GM12878 (cell line): ENCODE results near the gene MPHOSPH9. TPM values are rescaled to one million over a fixed set of nuclear protein-coding genes. Genes with fewer than 3 reads are reported as not detected.

Experiments used
- ATAC-seq: fragments of 200-7000 bp; cut with Tn5 transposase; 3 replicates; pipeline ENCODE4 v1.9.1; 2020; ENCODE audit warnings: mild to moderate bottlenecking, moderate library complexity
- BruUV-seq: library from RNA; stranded (reverse); fragments of 400-500 nt; replicated peaks from 2 replicates; lab custom pipeline; 2021; lab: Mats Ljungman, UMichigan
- CTCF ChIA-PET: fragments of 300-600 bp; sonication (Branson Sonifier 250); formaldehyde crosslinking; extraction: SDS; loops from one replicate; lab custom pipeline; 2021; ENCODE audit warnings: inconsistent platforms; lab: Yijun Ruan, JAX
- POLR2A ChIA-PET: fragments of 350-600 bp; formaldehyde crosslinking; extraction: SDS; loops from one replicate; lab custom pipeline; 2021; ENCODE audit warnings: inconsistent platforms; lab: Charles Lee
- RAD21 ChIA-PET: fragments of 300-600 bp; sonication (Branson Sonifier 250); formaldehyde crosslinking; loops from one replicate; lab custom pipeline; 2023; ENCODE audit warnings: antibody characterized with exemption; ENCODE audit not compliant: unreplicated experiment; lab: Charles Lee
- SMC1A ChIA-PET: fragments of 300-600 bp; sonication (Branson Sonifier 250); formaldehyde crosslinking; loops from one replicate; lab custom pipeline; 2023; ENCODE audit not compliant: unreplicated experiment, uncharacterized antibody; lab: Charles Lee
- DNase-seq: peaks from one replicate; pipeline ENCODE4 v3.0.0-alpha.2; 2011; ENCODE audit warnings: low read depth, low spot score
- FAIRE-seq: peaks from 3 replicates; lab custom pipeline; 2011; peaks lifted over from hg19 to GRCh38; lab: Jason Lieb, UNC
- H2AFZ ChIP-seq: 2 replicates; pipeline ENCODE4 v1.6.0; 2011; ENCODE audit warnings: low read depth, low read length, control low read depth; ENCODE audit not compliant: control insufficient read depth
- H3K27ac ChIP-seq: 2 replicates; pipeline ENCODE4 v1.5.1; 2011; ENCODE audit warnings: control low read depth; ENCODE audit not compliant: control insufficient read depth, insufficient read depth
- H3K27me3 ChIP-seq, 2 experiments: replicated peaks in 1 of 2; 2 replicates each; pipeline versions ENCODE4 v1.6.0 to v1.6.1; 2011; ENCODE audit warnings: low read length in 1 of 2; ENCODE audit not compliant: control insufficient read depth in 2 of 2, insufficient read depth in 2 of 2
- H3K36me3 ChIP-seq, 2 experiments: 2 replicates each; pipeline ENCODE4 v1.5.1; 2011; ENCODE audit warnings: low read length in 1 of 2; ENCODE audit not compliant: control insufficient read depth in 2 of 2, insufficient read depth in 2 of 2
- H3K4me1 ChIP-seq: 2 replicates; pipeline ENCODE4 v1.6.1; 2011; ENCODE audit warnings: mild to moderate bottlenecking, low read length, moderate library complexity, mixed read lengths; ENCODE audit not compliant: control insufficient read depth, insufficient read depth
- H3K4me2 ChIP-seq: 2 replicates; pipeline ENCODE4 v1.6.0; 2011; ENCODE audit warnings: control low read depth; ENCODE audit not compliant: control insufficient read depth, insufficient read depth
- H3K4me3 ChIP-seq: fragments of 200-600 bp; sonication (generic); 2 replicates; pipeline ENCODE4 v1.5.1; 2016
- H3K79me2 ChIP-seq: 2 replicates; pipeline ENCODE4 v1.6.0; 2011; ENCODE audit warnings: low read length; ENCODE audit not compliant: control insufficient read depth, insufficient read depth
- H3K9ac ChIP-seq: 2 replicates; pipeline ENCODE4 v1.8.0; 2011; ENCODE audit warnings: low read length, control low read depth, mixed read lengths; ENCODE audit not compliant: control insufficient read depth, insufficient read depth
- H3K9me3 ChIP-seq: replicated peaks from 3 replicates; pipeline ENCODE4 v1.5.1; 2011; ENCODE audit warnings: mild to moderate bottlenecking, low read length; ENCODE audit not compliant: control insufficient read depth, insufficient read depth
- H4K20me1 ChIP-seq: 2 replicates; pipeline ENCODE4 v1.6.0; 2011; ENCODE audit not compliant: control insufficient read depth, insufficient read depth
- MEF2B ChIP-seq: fragments of 450-650 bp; IDR thresholded peaks from 2 replicates; pipeline ENCODE4 v1.6.1; 2018; ENCODE audit warnings: mild to moderate bottlenecking, moderate library complexity; ENCODE audit not compliant: partially characterized antibody, poor library complexity, severe bottlenecking
- SMC3 ChIP-seq: IDR thresholded peaks from 2 replicates; pipeline ENCODE4 v1.6.1; 2011; ENCODE audit warnings: low read length, improper control_type of control experiment, borderline replicate concordance
- USF1 ChIP-seq: IDR thresholded peaks from 2 replicates; pipeline ENCODE4 v1.6.1; 2011; ENCODE audit warnings: borderline replicate concordance, low read depth, mild to moderate bottlenecking, moderate library complexity, mixed read lengths, low read length; ENCODE audit not compliant: insufficient read depth; ENCODE audit errors: extremely low read length
- WGBS: methylation state at CpG from one replicate; pipeline ENCODE4 v1.1.6; 2016; ENCODE audit warnings: low lambda C conversion rate; ENCODE audit not compliant: insufficient replicate concordance, insufficient coverage; ENCODE audit errors: missing lambda C conversion rate; 5-methylcytosine and 5-hydroxymethylcytosine counted together
- in situ Hi-C: fragments of 300-500 bp; cut with MboI; formaldehyde crosslinking; loops from 9 replicates; pipeline ENCODE4 v1.14.3; 2018; ENCODE audit warnings: mixed read lengths
- intact Hi-C: fragments of 100-400 bp; cut with micrococcal nuclease; formaldehyde crosslinking; loops from one replicate; pipeline ENCODE4 v1.14.2; 2022; ENCODE audit not compliant: unreplicated experiment
- polyA plus RNA-seq, 11 experiments: library from polyadenylated mRNA; depleted of rRNA in 4 of 11; unstranded in 6 of 11; stranded (reverse) in 5 of 11; fragments of >200 nt; fragmentation: Nextera tagmentation in 4 of 11; fragmentation: Illumina TruSeq in 1 of 11; extraction: Ambion mirVana in 4 of 11; extraction: Trizol in 1 of 11; gene quantifications; 1 replicate in 1 of 11; 2 replicates in 10 of 11; pipeline versions ENCODE4 v1.2.1 to v1.2.3, GENCODE V29; 2011 to 2016; ENCODE audit warnings: inconsistent platforms in 2 of 11, missing spikeins in 2 of 11, low read depth in 1 of 11
- total RNA-seq, 4 experiments: library from RNA; depleted of rRNA in 3 of 4; stranded (reverse); fragments of >200 nt in 3 of 4; fragmentation: Illumina TruSeq in 1 of 4; extraction: Trizol in 1 of 4; gene quantifications; 2 replicates each; pipeline versions ENCODE4 v1.2.1 to v1.2.3, GENCODE V29; 2013 to 2021
- TF ChIP-seq, protein P1 (sequence below): fragments of 450-650 bp; IDR thresholded peaks from 2 replicates; pipeline ENCODE4 v1.6.1; 2017; ENCODE audit warnings: mild to moderate bottlenecking, moderate library complexity

MPHOSPH9 gene
- total and polyA plus RNA-seq, 10 of the 15 experiments (the other 5 are each of a cell fraction or from before 2014, with no cell fraction given), result 11.5 to 72.2 (median 45.7) TPM

DNA sequence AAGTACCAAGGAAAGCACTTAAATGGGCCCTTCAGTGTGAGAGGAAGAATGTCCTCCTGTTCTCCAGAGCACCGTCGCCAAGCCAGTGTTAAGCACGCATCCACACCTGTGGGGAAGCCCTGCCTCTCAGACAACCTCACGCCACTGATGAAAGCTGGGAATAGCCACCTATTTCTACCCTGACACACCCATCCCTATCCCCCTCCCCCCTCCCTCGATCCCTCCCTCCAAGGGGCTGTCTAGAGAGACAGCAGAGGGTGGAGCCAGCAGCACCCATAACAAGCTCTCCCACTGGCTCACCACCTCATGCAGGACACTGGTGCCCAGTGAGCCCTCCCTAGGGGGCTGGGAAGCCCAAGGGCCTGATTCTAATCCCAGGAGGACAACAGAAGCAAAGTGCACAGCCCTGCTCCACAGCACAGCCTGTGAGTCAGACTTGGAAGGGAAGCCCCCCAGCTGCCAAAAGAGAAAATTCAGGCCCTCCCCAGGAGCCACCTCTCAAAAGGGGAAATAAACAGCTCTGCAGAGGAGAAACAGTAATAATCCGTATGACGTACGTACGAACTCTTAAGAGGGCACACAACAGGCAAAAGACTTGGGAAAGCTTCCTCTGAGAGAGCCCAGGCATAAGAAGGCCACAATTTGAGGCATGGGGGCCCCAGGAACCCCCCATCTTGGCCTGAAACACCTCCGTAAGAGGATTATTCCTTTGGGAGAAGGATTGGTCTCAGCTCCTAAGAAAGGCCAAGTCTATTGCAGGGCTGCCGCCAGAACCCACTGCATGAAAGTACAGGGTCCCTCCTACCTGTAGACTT, 89.8 kb downstream of the MPHOSPH9 start:
- no peaks in the 10 kb centered on the region for H3K9me3 ChIP-seq
- H3K9ac ChIP-seq, result no peak overlapping the region
- H3K4me1 ChIP-seq, result no peaks in the 10 kb centered on the region
- no TSS peak for BruUV-seq
- FAIRE-seq, result no peak
- no peak overlapping the region for H3K27ac ChIP-seq
- H3K4me2 ChIP-seq, result no peak overlapping the region
- H3K79me2 ChIP-seq, result no peaks in the 10 kb centered on the region
- no peak overlapping the region for H2AFZ ChIP-seq
- intact Hi-C loops, result no loop called here
- ChIA-PET SMC1A (interaction anchor here (0.6 to 1.0 kb wide), 3 partner anchors 72 to 96 kb away, joined by 3 to 5 read pairs (median 4); no protein-coding TSS in a partner anchor), RAD21 (no interaction called here), POLR2A (interaction anchor here (0.5 kb wide), 1 partner anchor 43 kb away, joined by 5 read pairs; no protein-coding TSS in a partner anchor), CTCF (interaction anchor here (1.2 kb wide), 1 partner anchor 18 kb away, joined by 3 read pairs; no protein-coding TSS in a partner anchor)
- no peak for TF ChIP-seq USF1
- TF ChIP-seq MEF2B, result peak; percentile 17
- no peak for TF ChIP-seq SMC3
- TF ChIP-seq, protein P1, sequence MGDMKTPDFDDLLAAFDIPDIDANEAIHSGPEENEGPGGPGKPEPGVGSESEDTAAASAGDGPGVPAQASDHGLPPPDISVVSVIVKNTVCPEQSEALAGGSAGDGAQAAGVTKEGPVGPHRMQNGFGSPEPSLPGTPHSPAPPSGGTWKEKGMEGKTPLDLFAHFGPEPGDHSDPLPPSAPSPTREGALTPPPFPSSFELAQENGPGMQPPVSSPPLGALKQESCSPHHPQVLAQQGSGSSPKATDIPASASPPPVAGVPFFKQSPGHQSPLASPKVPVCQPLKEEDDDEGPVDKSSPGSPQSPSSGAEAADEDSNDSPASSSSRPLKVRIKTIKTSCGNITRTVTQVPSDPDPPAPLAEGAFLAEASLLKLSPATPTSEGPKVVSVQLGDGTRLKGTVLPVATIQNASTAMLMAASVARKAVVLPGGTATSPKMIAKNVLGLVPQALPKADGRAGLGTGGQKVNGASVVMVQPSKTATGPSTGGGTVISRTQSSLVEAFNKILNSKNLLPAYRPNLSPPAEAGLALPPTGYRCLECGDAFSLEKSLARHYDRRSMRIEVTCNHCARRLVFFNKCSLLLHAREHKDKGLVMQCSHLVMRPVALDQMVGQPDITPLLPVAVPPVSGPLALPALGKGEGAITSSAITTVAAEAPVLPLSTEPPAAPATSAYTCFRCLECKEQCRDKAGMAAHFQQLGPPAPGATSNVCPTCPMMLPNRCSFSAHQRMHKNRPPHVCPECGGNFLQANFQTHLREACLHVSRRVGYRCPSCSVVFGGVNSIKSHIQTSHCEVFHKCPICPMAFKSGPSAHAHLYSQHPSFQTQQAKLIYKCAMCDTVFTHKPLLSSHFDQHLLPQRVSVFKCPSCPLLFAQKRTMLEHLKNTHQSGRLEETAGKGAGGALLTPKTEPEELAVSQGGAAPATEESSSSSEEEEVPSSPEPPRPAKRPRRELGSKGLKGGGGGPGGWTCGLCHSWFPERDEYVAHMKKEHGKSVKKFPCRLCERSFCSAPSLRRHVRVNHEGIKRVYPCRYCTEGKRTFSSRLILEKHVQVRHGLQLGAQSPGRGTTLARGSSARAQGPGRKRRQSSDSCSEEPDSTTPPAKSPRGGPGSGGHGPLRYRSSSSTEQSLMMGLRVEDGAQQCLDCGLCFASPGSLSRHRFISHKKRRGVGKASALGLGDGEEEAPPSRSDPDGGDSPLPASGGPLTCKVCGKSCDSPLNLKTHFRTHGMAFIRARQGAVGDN, result no peak
- in situ Hi-C loops, result no loop called here
- H3K36me3 ChIP-seq, result no peaks in the 10 kb centered on the region
- H3K4me3 ChIP-seq, result no peak overlapping the region
- H4K20me1 ChIP-seq, result no peaks in the 10 kb centered on the region
- 60% methylated on average over 11 of the region's 11 CpGs for WGBS
- no peaks in the 10 kb centered on the region for H3K27me3 ChIP-seq
- ATAC-seq, result peak; percentile 30; the same call in 2 of the 3 replicates
- DNase-seq, result no peak
